GM23248 (cell line): ENCODE data around the gene FCER2.

Source experiments
- EZH2 ChIP-seq: fragments of 200-600 bp; sonication (generic); IDR thresholded peaks from 2 replicates; pipeline ENCODE4 v1.6.1; 2018; ENCODE audit warnings: antibody characterized with exemption, mild to moderate bottlenecking; ENCODE audit not compliant: insufficient read depth, poor library complexity, severe bottlenecking
- EZH2phosphoT487 ChIP-seq: fragments of 200-600 bp; sonication (generic); IDR thresholded peaks from 2 replicates; pipeline ENCODE4 v1.6.1; 2018; ENCODE audit warnings: antibody characterized with exemption, moderate library complexity, mild to moderate bottlenecking, low read depth; ENCODE audit not compliant: insufficient read depth

GRCh38 chr19:7663706-7664105 lies 38.2 kb downstream of the FCER2 start:
- TF ChIP-seq EZH2, result no peak
- no peak for TF ChIP-seq EZH2phosphoT487
